ENCODE measurements around the gene TMIGD3.

The TMIGD3 gene

DNA sequence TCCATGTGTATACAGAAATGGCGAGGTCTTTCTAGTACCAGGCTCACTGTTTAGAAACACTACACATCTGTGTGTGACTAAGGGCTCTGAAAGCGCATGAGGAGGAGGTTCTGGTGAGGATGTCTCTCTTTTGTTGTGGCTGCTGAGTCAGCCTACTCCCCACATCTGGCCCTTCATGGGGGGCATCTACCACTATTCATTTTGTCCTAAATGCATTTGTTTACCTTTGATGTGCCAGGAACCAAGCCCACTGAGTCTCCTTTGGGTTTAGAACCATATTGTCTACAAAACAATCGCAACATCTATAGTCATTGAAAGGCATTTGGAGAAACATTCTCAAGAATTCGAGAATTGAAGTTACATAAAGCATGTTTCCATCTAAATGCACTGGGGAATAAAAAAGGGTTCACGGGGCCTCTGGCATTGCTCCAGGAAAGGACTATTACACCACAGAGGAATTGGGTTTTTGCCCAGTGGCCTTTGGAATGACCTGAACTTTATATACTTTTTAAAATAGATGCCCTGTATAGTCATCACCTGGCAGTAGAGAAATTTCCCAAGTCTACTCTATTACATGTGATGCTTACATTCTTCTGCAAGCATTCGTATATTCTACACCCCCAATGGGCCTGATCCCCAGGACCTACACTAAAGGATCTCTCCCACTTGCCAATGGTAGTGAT is 35.1 kb upstream of the TMIGD3 start:
- H3K27ac ChIP-seq, result no peak overlapping the region
- TF ChIP-seq CTCF (conservative IDR thresholded peaks at IDR 0.05), result no peak
- TF ChIP-seq ZFX (IDR thresholded peaks at IDR 0.05), result no peak

DNA sequence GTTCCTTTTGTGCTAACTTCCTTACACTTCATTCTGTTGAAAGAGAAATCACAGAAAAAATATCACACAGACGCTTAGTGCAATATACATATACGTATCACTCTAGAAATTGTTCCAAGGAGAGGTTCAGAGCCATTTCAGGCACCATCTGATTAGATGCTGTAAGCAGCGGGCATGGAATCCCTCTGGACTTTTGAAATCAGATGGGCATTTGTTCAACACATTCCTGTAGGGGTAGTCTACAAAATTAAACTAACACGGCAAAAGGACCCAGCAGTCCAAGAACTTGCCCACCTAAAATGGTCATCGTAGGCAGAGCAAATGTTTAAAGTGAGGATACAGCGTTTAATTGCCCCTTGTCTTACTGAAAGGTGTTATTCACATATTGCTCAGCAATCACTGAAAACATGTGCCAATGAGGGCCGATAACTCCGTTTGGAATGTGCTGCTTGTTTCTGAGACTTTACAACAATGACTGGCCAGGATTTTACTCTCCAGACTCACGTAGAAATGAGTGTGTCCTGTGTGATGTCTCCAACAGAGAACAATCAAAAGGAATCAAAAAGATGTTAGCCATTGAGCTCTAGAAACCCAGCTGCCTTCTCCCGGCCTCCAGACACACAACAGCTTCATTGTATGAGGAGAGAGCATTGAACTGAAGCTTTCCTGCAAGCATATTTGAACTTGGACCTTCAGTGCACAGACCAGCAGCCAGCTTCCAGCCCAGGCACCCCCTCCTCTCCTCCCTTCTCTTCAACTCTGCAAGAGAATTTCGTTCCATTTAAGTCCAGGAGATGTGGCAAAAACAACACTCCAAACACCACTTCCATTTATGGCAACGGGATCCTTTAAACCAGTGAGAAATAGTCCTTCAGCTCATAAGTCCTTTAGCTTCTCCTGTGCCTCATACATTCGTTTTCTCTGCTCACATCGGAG is 32.1 kb upstream of the TMIGD3 start:
- TF ChIP-seq ZFX (IDR thresholded peaks at IDR 0.05) (no peak), CTCF (conservative IDR thresholded peaks at IDR 0.05) (no peak)

DNA sequence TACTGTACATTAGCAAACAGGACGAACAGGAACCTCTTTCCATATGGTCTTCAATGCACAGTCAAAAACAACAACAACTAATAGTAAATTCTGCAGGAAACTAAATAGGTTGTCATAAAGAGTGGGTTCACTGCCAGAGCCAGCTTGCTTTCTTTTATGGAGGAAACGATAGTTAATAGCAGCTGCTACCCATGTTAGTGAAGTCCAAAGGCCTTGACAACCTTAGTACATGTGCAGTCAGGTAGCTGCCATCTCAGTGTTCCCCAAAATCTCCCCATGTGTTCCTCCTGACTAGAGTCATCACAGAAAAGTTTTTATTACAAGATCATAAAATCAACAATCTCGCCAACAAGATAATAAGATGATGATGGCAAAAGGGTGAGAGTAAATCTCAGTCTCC is 16.6 kb upstream of the TMIGD3 start:
- no peak overlapping the region for H3K27ac ChIP-seq
- TF ChIP-seq ZFX (IDR thresholded peaks at IDR 0.05), result no peak
- TF ChIP-seq CTCF (conservative IDR thresholded peaks at IDR 0.05), result no peak

More for the DNA sequence above, 32.1 kb upstream of the TMIGD3 start:
- no peak overlapping the region for H3K27ac ChIP-seq

DNA sequence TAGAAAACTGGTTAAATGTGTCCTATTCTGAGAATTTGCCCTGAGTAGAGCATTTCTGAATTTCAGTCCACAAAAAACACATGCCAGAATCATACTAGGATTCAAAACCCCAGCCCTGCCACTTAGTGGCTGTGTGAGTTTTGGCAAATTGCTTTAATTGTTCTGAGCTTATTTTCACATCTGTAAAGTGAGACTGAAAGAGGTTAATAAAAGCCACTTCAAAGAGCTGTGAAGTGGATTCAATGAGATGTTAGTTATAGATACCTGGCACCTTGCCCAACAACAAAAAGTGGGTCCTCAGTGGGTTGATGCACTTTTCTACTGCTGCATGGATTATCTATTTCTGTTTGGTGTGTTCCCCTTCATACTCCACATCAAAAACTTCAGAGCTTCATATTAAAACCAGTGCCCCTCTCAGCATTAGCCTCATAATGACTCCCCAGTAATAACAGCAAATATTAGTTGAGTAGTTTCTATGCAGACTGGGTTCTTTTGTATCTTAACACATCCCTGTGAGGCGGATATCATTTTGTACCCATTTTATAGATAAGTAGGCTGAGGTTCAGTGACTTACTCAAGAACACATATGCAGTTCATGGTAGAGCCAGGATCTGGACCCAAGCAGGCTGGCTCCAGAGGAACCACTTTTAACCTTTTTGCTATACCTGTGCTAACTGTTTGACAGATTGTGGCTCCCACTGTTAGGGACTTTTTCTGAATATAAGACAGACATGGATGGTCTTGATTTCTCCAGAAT is 14.2 kb upstream of the TMIGD3 start:
- TF ChIP-seq CTCF (conservative IDR thresholded peaks at IDR 0.05) (no peak), ZFX (IDR thresholded peaks at IDR 0.05) (no peak)
- no peak overlapping the region for H3K27ac ChIP-seq

GRCh38 chr1:111516005-111516535 is 12.6 kb upstream of the TMIGD3 start:
- H3K27ac ChIP-seq, result no peak overlapping the region
- TF ChIP-seq CTCF (conservative IDR thresholded peaks at IDR 0.05) (no peak; the same call in none of the 2 replicates), ZFX (IDR thresholded peaks at IDR 0.05) (no peak)

- TF ChIP-seq CTCF (conservative IDR thresholded peaks at IDR 0.05) (no peak), ZFX (IDR thresholded peaks at IDR 0.05) (no peak)
- H3K27ac ChIP-seq, result no peak overlapping the region
Observed at GRCh38 chr1:111515291-111516004, 12.0 kb upstream of the TMIGD3 start.
